Subcutaneous adipose tissue (tissue), 4 donors: ENCODE results near the gene KCNH1. TPM values are rescaled to one million over a fixed set of nuclear protein-coding genes. Genes with fewer than 3 reads are reported as not detected.

Experiments used
- CTCF ChIP-seq: fragments of 450-650 bp; IDR thresholded peaks from one replicate; pipeline ENCODE4 v1.5.1; 2016; ENCODE audit warnings: low read depth, mild to moderate bottlenecking, control low read depth, antibody characterized with exemption, moderate library complexity
- total RNA-seq, 4 donors: library from RNA; depleted of rRNA; stranded (reverse); fragments of >200 nt; gene quantifications; one replicate each; pipeline ENCODE4 v1.1.0, GENCODE V29; 2016

The KCNH1 gene
- total RNA-seq, 4 donors from 2014 or later = 0.44 TPM; not detected in 3

GRCh38 chr1:210937846-210938245 lies 196.1 kb downstream of the KCNH1 start:
- TF ChIP-seq CTCF = no peak

GRCh38 chr1:210935905-210936304 lies 198.0 kb downstream of the KCNH1 start:
- no peak for TF ChIP-seq CTCF

GRCh38 chr1:210932104-210932503 lies 201.8 kb downstream of the KCNH1 start:
- no peak for TF ChIP-seq CTCF

GRCh38 chr1:210922666-210923065 lies 211.3 kb downstream of the KCNH1 start:
- TF ChIP-seq CTCF = no peak

GRCh38 chr1:210920716-210921694 lies 212.9 kb downstream of the KCNH1 start:
- no peak for TF ChIP-seq CTCF

GRCh38 chr1:210920258-210920657 lies 213.7 kb downstream of the KCNH1 start:
- no peak for TF ChIP-seq CTCF

- TF ChIP-seq CTCF = no peak
Observed at GRCh38 chr1:210918893-210919292, 215.1 kb downstream of the KCNH1 start.
